ENCODE measurements around the gene PRDM2. TPM values are rescaled to one million over a fixed set of nuclear protein-coding genes. Genes with fewer than 3 reads are reported as not detected.

PRDM2 gene
- total and polyA plus RNA-seq, 2 donors from 2014 or later = 8.2 to 42.6 TPM

- Histone ChIP-seq H3K4me1 (ENCODE audit: control insufficient read depth in 2 of 3, insufficient read depth in 2 of 3, low read depth in 1 of 3, low read length in 3 of 3) (no peaks in the 10 kb centered on the region), H3K36me3 (ENCODE audit: control insufficient read depth in 2 of 3, insufficient read depth in 3 of 3, low read length in 3 of 3) (peaks cover 0 to 2% (median 0%) of the 10 kb centered on the region in 3 donors), H3K4me3 (ENCODE audit: low read length in 3 of 3) (no peak overlapping the region), H3K9ac (ENCODE audit: low read length in 3 of 3) (no peak overlapping the region), H3K27me3 (ENCODE audit: control insufficient read depth, insufficient read depth, low read length) (no peaks in the 10 kb centered on the region), H3K27ac (ENCODE audit: low read depth in 2 of 2, low read length in 2 of 2) (no peak overlapping the region), H3K9me3 (ENCODE audit: control insufficient read depth in 2 of 3, insufficient read depth in 1 of 3, low read length in 3 of 3) (no peaks in the 10 kb centered on the region)
- TF ChIP-seq CTCF (IDR thresholded peaks at IDR 0.05; ENCODE audit: borderline replicate concordance, extremely low read depth, insufficient read depth) = no peak
- DNase-seq = no peak
- intact Hi-C loops (cut with DNase I) = no loop called here
- no peak for FAIRE-seq
Measured at GRCh38 chr1:13823126-13823880, 123.3 kb downstream of the PRDM2 start.

- intact Hi-C loops (cut with DNase I) = no loop called here
- H3K36me3 ChIP-seq (ENCODE audit: control insufficient read depth in 2 of 3, insufficient read depth in 3 of 3, low read length in 3 of 3) = peaks cover 0 to 2% (median 0%) of the 10 kb centered on the region in 3 donors
Measured at GRCh38 chr1:13823936-13824335, 123.9 kb downstream of the PRDM2 start.

GRCh38 chr1:13824626-13825025 is 124.6 kb downstream of the PRDM2 start:
- TF ChIP-seq CTCF (IDR thresholded peaks at IDR 0.05; ENCODE audit: borderline replicate concordance, extremely low read depth, insufficient read depth) = no peak
- no peaks in the 10 kb centered on the region for H3K27me3 ChIP-seq (ENCODE audit: control insufficient read depth, insufficient read depth, low read length)
- DNase-seq = no peak
- peaks cover 0 to 2% (median 0%) of the 10 kb centered on the region in 3 donors for H3K36me3 ChIP-seq (ENCODE audit: control insufficient read depth in 2 of 3, insufficient read depth in 3 of 3, low read length in 3 of 3)
- no peak overlapping the region for H3K27ac ChIP-seq (ENCODE audit: low read depth in 2 of 2, low read length in 2 of 2)
- H3K4me3 ChIP-seq (ENCODE audit: low read length in 3 of 3) = no peak overlapping the region
- no peaks in the 10 kb centered on the region for H3K9me3 ChIP-seq (ENCODE audit: control insufficient read depth in 2 of 3, insufficient read depth in 1 of 3, low read length in 3 of 3)
- H3K9ac ChIP-seq (ENCODE audit: low read length in 3 of 3) = no peak overlapping the region
- no peaks in the 10 kb centered on the region for H3K4me1 ChIP-seq (ENCODE audit: control insufficient read depth in 2 of 3, insufficient read depth in 2 of 3, low read depth in 1 of 3, low read length in 3 of 3)
- intact Hi-C loops (cut with DNase I) = no loop called here
- FAIRE-seq = no peak

More at GRCh38 chr1:13823936-13824335, 123.9 kb downstream of the PRDM2 start:
- FAIRE-seq (no peak), DNase-seq (peak in 1 of 5 donors; percentile 18)
- Histone ChIP-seq H3K4me1 (ENCODE audit: control insufficient read depth in 2 of 3, insufficient read depth in 2 of 3, low read depth in 1 of 3, low read length in 3 of 3) (no peaks in the 10 kb centered on the region), H3K9ac (ENCODE audit: low read length in 3 of 3) (no peak overlapping the region), H3K27me3 (ENCODE audit: control insufficient read depth, insufficient read depth, low read length) (no peaks in the 10 kb centered on the region), H3K27ac (ENCODE audit: low read depth in 2 of 2, low read length in 2 of 2) (no peak overlapping the region), H3K4me3 (ENCODE audit: low read length in 3 of 3) (no peak overlapping the region), H3K9me3 (ENCODE audit: control insufficient read depth in 2 of 3, insufficient read depth in 1 of 3, low read length in 3 of 3) (no peaks in the 10 kb centered on the region)
- no peak for TF ChIP-seq CTCF (IDR thresholded peaks at IDR 0.05; ENCODE audit: borderline replicate concordance, extremely low read depth, insufficient read depth)
